HG02763 (cell line): ENCODE results near the gene GADL1.

Source experiments
- ATAC-seq: cut with Tn5 transposase; IDR thresholded peaks from one replicate; pipeline ENCODE4 v1.9.1; 2021; ENCODE audit warnings: mild to moderate bottlenecking, moderate library complexity; ENCODE audit not compliant: unreplicated experiment

The GADL1 gene

DNA sequence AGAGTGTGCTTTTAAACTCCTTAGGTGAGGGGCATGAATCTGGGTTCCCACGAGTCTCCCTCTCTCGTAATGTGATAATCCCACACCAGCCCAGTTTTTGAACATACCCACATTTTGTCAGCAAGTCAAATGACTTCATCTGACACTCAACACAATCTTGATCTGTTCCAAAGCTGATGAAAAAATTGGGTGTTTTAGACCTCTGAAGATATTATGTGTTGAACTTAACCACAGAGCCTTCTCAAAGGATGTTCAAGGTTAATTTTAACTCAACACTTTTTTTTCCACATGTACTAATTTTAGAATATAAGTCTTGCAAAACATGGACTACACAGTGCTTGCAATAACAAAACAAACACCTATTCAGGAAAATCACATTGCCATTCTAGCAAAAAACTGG lies 164.9 kb downstream of the GADL1 start:
- no peak for ATAC-seq

DNA sequence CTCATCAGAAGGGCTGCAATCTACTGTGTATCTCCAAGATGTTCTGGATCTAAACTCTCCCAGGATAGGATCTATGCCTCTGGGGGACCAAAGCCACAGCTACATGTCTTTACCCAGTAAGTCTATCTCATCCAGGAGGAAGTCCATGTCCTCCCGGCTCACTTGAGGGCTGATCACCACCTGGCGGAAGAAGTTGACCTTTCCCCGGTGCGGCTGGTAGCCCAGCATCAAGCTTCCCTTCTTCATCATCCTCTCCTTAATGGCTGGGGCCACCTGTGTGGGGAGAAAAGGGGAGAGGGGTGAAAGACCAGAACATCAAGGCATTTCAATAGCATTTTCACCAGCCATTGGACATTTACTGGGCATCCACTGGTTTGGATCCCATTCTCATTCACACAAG lies 166.3 kb downstream of the GADL1 start:
- no peak for ATAC-seq

DNA sequence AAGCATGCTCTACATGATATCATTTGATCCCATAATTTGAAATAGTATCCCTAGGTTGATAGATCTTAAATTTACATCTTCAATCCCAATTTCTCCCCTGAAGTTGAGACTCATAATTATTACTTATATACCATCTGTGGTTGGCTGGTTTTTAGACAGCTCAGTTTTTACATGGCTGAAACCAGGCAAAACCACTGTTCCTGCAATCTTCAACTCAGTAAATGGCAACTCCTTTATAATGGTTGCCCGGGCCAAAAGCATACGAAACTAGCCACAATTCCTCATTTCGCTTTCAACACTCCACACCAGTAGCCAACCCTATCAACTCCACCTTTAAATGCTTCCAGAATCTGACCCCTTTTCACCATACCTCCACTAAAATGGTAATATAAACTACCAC lies 169.6 kb downstream of the GADL1 start:
- ATAC-seq: no peak

GRCh38 chr3:30723211-30723610 lies 171.2 kb downstream of the GADL1 start:
- ATAC-seq: no peak

DNA sequence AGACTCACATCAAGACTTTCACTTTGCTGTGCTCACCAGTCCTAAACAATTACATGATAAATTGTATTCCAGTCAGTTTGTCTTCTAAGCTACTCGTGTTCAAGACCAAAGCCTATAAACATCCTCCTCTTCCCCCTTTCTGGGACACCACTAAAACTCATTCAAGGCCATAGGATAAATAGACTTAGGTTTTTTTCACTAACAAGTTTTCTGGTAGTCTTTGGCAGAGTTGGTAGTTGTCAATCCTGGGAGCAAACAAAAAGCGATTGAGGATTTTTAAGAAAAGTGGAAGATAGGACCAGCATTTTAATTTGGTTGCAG lies 173.2 kb downstream of the GADL1 start:
- ATAC-seq: no peak

DNA sequence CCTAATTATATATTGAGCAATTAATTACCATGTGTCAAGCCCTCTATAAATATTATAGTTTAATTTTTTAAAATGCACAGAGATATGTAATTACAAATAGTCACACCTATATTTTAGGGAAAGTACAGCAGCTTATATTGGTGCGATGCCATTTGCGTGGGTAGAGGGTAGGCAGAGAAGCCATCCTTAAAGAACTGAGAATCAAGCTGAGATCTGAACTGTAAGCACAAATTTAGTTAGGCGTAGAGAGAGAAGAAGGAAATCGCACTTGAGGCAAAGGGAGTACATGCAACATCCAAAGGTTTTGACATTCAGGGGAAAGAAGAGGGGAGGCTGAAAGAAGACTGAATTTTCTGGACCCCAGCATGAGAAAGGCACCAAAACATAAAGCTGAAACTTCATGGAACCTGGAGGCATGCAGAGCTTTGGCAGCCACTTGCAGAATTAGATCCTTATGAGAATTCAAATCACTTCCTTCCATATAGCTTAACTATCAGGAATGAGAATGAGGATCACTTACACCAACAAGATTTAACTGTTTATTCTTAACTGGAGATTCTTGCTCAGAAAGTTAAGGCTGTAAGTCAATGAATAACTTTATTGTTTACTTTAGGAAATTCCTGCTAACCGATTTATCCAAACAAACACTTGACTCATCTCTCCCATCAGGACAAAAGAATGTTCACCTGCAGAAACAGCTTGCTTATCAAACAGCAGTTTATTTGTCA lies 173.7 kb downstream of the GADL1 start:
- ATAC-seq: no peak

DNA sequence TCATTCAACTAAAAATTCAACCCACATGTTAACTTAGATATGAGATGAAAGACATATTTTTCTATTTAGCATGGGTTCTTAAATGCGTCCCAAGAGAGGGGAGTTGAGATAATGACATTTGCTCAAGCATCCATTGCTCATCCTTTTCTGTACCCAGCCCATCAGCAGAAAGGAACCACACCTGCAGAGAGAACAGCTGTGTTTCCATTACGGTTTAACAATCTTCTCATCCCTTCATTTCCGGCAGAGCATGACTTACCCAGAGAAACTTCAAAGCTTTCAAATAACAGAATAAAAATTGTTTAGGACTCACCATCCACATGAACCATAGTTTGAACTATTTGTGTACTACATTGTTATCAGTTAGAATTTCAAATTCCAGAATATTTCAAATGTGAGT lies 174.9 kb downstream of the GADL1 start:
- ATAC-seq: no peak

- no peak for ATAC-seq
Measured at GRCh38 chr3:30713885-30714503, 180.5 kb downstream of the GADL1 start.

- no peak for ATAC-seq
Measured at GRCh38 chr3:30712991-30713390, 181.5 kb downstream of the GADL1 start.

DNA sequence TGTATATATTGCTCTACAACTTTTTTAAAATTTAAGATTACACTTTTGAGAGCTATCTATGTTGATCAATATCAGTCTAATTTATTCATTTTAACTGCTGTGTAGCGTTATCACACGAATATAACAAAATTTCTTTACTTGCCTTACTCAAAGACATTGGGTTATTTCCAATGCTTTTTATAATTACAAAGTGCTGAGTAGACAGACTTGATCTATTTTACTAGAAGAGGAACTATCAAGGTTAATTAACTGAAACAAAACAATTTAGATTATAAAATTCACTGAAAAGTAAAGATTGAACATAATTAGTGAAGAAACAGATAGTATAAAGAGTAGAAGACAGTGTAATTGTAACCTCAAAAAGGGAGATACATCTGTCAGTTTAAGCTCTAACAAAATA lies 182.6 kb downstream of the GADL1 start:
- no peak for ATAC-seq

DNA sequence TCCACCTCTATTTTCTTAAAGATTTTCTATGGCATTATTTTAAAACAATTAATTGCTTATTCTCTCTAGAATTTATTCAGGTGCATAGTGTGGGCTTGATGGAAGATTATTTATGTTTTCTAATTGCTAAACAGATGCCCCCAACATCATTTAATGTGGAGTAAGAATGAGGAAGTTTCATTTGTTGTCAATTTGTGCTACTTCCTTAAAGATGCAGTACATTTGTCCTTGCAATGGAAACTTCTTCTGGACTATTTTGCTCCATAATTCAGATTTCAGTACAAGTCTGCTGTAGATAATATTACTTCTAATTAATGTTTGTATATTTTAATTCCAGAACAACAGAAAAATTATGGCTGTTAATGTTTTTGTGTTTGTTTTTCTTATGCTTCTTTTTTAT lies 183.3 kb downstream of the GADL1 start:
- no peak for ATAC-seq

DNA sequence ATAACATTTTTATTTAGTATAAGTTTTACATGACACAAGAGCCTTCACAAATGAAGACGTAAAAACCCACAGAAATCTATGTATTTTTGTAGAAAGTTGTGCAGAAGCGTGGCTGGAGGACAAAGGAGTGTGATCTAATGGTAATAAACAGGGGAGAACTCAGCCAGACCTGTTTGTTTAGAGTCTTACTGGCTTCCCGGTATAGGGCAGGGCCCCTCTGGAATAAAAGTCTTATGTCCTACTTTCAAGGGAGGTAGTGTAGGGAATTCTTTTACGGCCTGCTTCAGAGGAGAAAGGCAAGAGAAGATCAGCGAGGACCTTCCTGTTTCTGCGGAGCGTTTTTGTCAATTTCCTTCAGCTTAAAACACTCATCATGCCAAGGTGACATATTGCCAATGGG lies 184.4 kb downstream of the GADL1 start:
- no peak for ATAC-seq

DNA sequence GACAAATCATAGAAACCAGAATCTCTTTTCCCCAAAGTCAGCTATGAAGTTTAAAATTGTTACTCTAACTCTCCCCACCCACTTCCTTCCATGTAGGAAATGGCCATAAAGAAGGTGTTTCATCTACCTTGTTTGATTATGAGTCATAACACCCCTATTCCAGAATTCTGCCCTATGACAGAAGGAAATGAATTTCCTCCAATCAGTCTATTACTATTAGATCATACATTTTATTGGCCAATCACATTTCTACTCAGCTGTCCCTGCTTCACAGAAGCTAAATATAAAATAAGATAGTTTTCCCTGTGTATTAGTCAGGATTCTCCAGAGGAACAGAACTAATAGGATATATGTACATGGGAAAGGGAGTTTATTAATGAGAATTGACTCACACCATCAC lies 186.0 kb downstream of the GADL1 start:
- no peak for ATAC-seq

- no peak for ATAC-seq
Measured at GRCh38 chr3:30707825-30708224, 186.6 kb downstream of the GADL1 start.

- ATAC-seq: no peak
Measured at GRCh38 chr3:30704931-30705890, 189.2 kb downstream of the GADL1 start.

DNA sequence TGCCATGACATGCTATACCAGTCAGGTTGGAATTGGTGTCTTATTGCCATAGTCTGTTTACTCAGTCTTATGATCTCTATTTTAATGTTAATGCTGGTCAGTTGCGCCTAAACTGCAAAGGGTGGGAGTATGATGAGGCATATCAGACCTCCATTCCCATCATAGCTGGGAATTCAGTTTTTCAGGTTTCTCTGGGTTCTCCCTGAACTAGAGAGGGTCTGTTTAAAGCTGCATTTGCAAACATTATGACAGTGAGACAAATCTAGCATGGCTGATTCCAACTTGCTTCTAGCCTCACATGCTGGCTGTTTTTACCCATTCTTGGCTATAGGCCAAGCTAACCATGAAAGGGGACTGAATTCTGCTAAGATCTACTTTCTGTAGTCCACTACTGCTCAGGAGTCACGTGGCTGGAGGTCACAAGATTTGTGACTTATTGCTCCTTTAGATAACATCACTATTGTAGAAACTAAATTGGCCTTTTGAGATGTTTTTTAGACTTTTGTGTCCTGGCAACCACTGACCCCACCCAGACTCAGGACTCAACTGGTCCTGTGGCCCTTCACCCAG lies 191.5 kb downstream of the GADL1 start:
- ATAC-seq: no peak

GRCh38 chr3:30702038-30702827 lies 192.2 kb downstream of the GADL1 start:
- ATAC-seq: no peak

GRCh38 chr3:30700702-30701321 lies 193.6 kb downstream of the GADL1 start:
- ATAC-seq: no peak

GRCh38 chr3:30699927-30700326 lies 194.5 kb downstream of the GADL1 start:
- no peak for ATAC-seq

- ATAC-seq: no peak
Measured at GRCh38 chr3:30698549-30698948, 195.9 kb downstream of the GADL1 start.
